HG03439 (cell line): ENCODE results near the gene DNTTIP2.
"Not testable (repeated sequence)": the region's sequence is repeated elsewhere in the genome, so short reads cannot be mapped to it uniquely, and the experiment has no call there.

Experiments used
- ATAC-seq: cut with Tn5 transposase; IDR thresholded peaks from one replicate; pipeline ENCODE4 v1.9.1; 2021; ENCODE audit warnings: mild to moderate bottlenecking, moderate library complexity; ENCODE audit not compliant: unreplicated experiment

Gene DNTTIP2

GRCh38 chr1:93842750-93843500 is 36.1 kb downstream of the DNTTIP2 start:
- ATAC-seq = no peak

GRCh38 chr1:93841771-93842170 is 37.2 kb downstream of the DNTTIP2 start:
- ATAC-seq = no peak

- no peak for ATAC-seq
Observed at GRCh38 chr1:93840956-93841482, 38.0 kb downstream of the DNTTIP2 start.

GRCh38 chr1:93839753-93840152 is 39.3 kb downstream of the DNTTIP2 start:
- ATAC-seq = no peak

- no peak for ATAC-seq
Observed at GRCh38 chr1:93839307-93839706, 39.7 kb downstream of the DNTTIP2 start.

GRCh38 chr1:93837961-93838360 is 41.0 kb downstream of the DNTTIP2 start:
- no peak for ATAC-seq

- ATAC-seq = not testable (repeated sequence)
Observed at GRCh38 chr1:93833293-93833692, 45.7 kb downstream of the DNTTIP2 start.

GRCh38 chr1:93829061-93829460 is 49.9 kb downstream of the DNTTIP2 start:
- ATAC-seq = no peak

- no peak for ATAC-seq
Observed at GRCh38 chr1:93828367-93828755, 50.6 kb downstream of the DNTTIP2 start.

- no peak for ATAC-seq
Observed at GRCh38 chr1:93827633-93828366, 51.2 kb downstream of the DNTTIP2 start.

- no peak for ATAC-seq
Observed at GRCh38 chr1:93827128-93827527, 51.9 kb downstream of the DNTTIP2 start.

GRCh38 chr1:93824834-93825233 is 54.2 kb downstream of the DNTTIP2 start:
- ATAC-seq = no peak

GRCh38 chr1:93822730-93823425 is 56.1 kb downstream of the DNTTIP2 start:
- ATAC-seq = no peak

GRCh38 chr1:93821423-93822144 is 57.4 kb downstream of the DNTTIP2 start:
- ATAC-seq = no peak

GRCh38 chr1:93820554-93821422 is 58.2 kb downstream of the DNTTIP2 start:
- no peak for ATAC-seq

GRCh38 chr1:93818570-93818959 is 60.4 kb downstream of the DNTTIP2 start:
- no peak for ATAC-seq

GRCh38 chr1:93817819-93818569 is 61.0 kb downstream of the DNTTIP2 start:
- no peak for ATAC-seq

- ATAC-seq = no peak
Observed at GRCh38 chr1:93816970-93817678, 61.9 kb downstream of the DNTTIP2 start.
